H54 (cell line): ENCODE results near the gene SLC6A9.
A peak's percentile ranks its signal among the peaks of the same experiment; 100 is the strongest.

Experiments used
- DNase-seq: peaks from one replicate; pipeline ENCODE4 v3.0.0; 2011; ENCODE audit warnings: low spot score, mixed read lengths; ENCODE audit not compliant: insufficient read length
- FAIRE-seq: peaks from 3 replicates; lab custom pipeline; 2011; peaks lifted over from hg19 to GRCh38; lab: Jason Lieb, UNC
- POLR2A ChIP-seq: IDR thresholded peaks from 2 replicates; pipeline ENCODE4 v1.6.1; 2011; ENCODE audit warnings: low read depth, mild to moderate bottlenecking, low read length

The SLC6A9 gene

GRCh38 chr1:43995984-43996732, 35.1 kb downstream of the SLC6A9 start:
- no peak for FAIRE-seq
- no peak for TF ChIP-seq POLR2A
- DNase-seq, result no peak

GRCh38 chr1:43994794-43995790, 36.2 kb downstream of the SLC6A9 start:
- DNase-seq (peak; percentile 56), FAIRE-seq (no peak)
- no peak for TF ChIP-seq POLR2A

- no peak for DNase-seq
- no peak for FAIRE-seq
- TF ChIP-seq POLR2A, result no peak
Observed at GRCh38 chr1:43994071-43994470, 37.2 kb downstream of the SLC6A9 start.

- DNase-seq, result no peak
- TF ChIP-seq POLR2A, result no peak
- FAIRE-seq, result no peak
Observed at GRCh38 chr1:43993206-43993914, 37.9 kb downstream of the SLC6A9 start.

- no peak for FAIRE-seq
- no peak for DNase-seq
Observed at GRCh38 chr1:43992232-43992995, 38.8 kb downstream of the SLC6A9 start.

GRCh38 chr1:43991476-43992231, 39.6 kb downstream of the SLC6A9 start, which contains the start of gene CCDC24:
Gene CCDC24, plus strand, starts transcription at chr1:43991599. Its CDS starts 280 bp downstream, at chr1:43991879.
- FAIRE-seq, result no peak

More at GRCh38 chr1:43992232-43992995, 38.8 kb downstream of the SLC6A9 start:
- no peak for TF ChIP-seq POLR2A

GRCh38 chr1:43991200-43991475, 40.1 kb downstream of the SLC6A9 start:
- TF ChIP-seq POLR2A, result no peak; the same call in 1 of the 2 replicates
- DNase-seq, result no peak
- FAIRE-seq, result no peak

More at GRCh38 chr1:43991476-43992231, 39.6 kb downstream of the SLC6A9 start, which contains the start of gene CCDC24:
- TF ChIP-seq POLR2A, result peak; percentile 62
- peak; percentile 94 for DNase-seq

GRCh38 chr1:43990271-43991199, 40.7 kb downstream of the SLC6A9 start:
- FAIRE-seq (no peak), DNase-seq (no peak)
- no peak for TF ChIP-seq POLR2A

GRCh38 chr1:43987159-43987902, 43.9 kb downstream of the SLC6A9 start:
- no peak for FAIRE-seq
- TF ChIP-seq POLR2A, result no peak
- DNase-seq, result no peak

GRCh38 chr1:43986712-43987111, 44.5 kb downstream of the SLC6A9 start:
- no peak for FAIRE-seq
- DNase-seq, result no peak
- TF ChIP-seq POLR2A, result no peak

GRCh38 chr1:43985984-43986595, 45.2 kb downstream of the SLC6A9 start:
- TF ChIP-seq POLR2A, result no peak
- DNase-seq, result no peak
- FAIRE-seq, result no peak
